ENCODE measurements around the gene PSMA3.
"Not testable (repeated sequence)": the region's sequence is repeated elsewhere in the genome, so short reads cannot be mapped to it uniquely, and the experiment has no call there.

PSMA3 gene

GRCh38 chr14:58244556-58245387, at the start of gene PSMA3:
PSMA3 (plus strand) TSS chr14:58244843; CDS start chr14:58244921, 78 bp downstream.
- peak; percentile 96 to 97 for DNase-seq

- no peak for DNase-seq
These were observed 48.4 kb upstream of the PSMA3 start for GRCh38 chr14:58196198-58196597.

GRCh38 chr14:58198086-58198485, 46.6 kb upstream of the PSMA3 start:
- no peak for DNase-seq

DNA sequence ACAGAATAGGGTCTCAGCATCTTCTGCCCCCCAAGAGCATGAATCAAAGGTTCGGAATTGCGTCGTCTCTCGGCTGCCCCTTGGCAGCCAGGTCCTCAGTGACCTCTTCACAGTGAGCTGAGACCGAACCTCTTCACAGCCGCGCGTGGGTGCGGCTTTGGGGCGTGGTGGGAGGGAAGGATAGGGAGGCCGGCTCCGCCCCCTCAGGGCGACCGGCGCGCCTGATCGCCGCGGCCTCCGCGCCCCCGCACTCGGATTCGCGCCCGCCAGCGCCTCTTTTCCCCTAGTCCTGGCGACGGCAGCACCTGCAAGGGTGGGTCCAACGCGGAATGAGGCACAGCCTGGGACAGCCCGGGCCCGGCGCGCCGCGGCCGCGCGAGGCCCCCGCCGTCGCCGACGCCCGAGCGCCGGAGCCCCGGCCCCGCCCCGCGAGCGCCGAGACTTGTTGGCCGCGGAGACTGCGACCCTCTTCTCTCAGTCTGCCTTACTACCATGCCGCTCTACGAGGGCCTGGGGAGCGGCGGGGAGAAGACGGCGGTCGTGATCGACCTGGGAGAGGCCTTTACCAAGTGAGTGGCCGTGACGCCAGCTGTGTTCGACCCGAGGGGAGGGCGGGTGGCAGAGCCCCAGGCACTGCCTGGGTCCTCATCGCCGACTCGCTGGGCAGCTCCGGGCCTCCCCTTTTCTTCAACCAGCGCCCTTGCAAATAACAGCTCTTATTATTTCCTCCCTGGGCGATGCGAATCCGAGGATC, 44.7 kb upstream of the PSMA3 start, which contains the start of gene ACTR10:
ACTR10 (plus strand) TSS at position 424 of the 754 bp plus-strand sequence; CDS start at position 493, 69 bp downstream.
- peak; percentile 87 to 90 for DNase-seq

GRCh38 chr14:58200480-58200841, 44.2 kb upstream of the PSMA3 start:
- DNase-seq = no peak

- no peak for DNase-seq
These were observed 43.8 kb upstream of the PSMA3 start for GRCh38 chr14:58200846-58201245.

- no peak for DNase-seq
These were observed 31.5 kb upstream of the PSMA3 start for GRCh38 chr14:58213176-58213575.

DNA sequence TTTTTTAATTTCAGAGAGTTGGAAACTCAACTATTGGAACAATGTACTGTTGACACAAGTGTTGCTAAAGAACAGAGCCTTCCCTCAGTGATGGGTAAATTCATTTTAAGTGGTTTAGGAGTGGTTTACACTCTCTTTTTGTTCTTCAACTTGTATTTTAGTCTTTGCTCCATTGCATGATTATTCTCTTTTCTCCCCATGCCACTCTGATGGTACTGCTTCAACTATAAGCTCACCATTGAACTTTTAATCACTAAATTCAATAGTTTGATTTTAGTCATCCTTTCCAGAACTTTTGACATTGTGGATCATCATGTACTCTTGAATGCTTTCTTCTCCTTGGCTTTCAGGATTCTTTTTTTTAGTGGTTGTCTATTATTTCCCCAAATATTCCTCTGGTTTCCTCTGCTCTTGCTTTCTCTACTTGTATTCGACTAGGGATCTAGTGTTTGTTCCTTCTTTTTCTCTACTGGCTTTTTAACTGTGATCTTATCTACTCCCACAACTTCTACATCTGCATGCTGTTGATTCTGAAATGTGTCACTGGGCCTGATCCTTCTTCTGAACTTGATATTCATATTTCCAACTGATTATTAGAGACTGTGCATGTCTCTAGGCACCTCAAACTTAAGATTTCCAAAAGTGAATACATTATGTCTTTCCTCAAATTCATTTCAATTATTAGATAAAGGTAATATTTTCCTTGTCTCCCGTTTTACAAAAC, 29.3 kb upstream of the PSMA3 start:
- DNase-seq = no peak

DNA sequence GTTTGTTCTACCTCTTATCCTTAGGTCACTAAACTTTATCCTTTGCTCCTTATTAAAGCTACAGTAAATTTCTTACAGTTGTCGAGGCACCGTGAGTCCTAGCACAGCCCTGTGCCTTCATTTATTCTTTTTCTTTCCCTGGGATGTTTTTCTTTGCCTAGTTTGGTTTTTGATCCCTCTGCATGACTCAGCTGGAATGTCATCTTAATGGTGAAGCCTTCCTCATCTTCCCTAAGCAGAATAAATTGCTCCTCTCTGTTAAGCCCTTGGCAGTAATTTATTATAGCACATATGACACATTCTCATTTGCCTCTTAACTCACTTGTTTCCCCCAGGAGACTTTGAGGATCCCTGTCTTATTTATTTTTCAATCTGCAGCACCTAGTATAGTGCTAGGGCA, 28.1 kb upstream of the PSMA3 start:
- DNase-seq = no peak

DNA sequence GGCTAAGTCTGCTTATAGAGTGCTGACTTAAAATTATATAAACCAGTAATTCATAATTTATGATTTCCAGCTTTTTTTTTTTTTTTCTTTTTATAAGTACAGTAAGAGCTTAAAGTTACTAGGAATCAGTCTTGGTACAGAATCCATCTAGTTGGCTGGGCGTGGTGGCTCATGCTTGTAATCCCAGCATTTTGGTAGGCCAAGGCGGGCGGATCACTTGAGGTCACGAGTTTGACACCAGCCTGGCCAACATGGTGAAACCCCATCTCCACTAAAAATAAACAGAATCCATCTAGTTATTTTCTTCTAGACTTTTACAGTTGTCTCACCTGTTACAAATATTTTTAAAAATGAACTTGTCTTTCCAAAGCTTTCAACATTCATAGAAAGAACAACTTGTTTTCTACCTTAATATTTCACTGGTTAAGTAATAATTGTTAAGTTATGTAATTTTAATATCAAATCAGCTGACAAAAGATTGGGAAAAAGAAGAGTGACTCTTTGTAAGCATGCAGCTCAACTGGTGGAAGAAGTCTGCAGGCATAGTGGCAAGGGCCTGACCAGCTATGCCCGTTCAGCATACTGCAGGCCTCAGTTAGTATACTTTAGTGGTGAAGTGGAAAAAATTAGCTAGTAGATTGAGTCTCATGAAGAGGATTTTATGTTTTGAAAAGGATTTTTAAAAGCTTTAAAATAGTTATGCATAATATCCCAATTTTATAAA, 17.4 kb upstream of the PSMA3 start:
- DNase-seq = no peak

DNA sequence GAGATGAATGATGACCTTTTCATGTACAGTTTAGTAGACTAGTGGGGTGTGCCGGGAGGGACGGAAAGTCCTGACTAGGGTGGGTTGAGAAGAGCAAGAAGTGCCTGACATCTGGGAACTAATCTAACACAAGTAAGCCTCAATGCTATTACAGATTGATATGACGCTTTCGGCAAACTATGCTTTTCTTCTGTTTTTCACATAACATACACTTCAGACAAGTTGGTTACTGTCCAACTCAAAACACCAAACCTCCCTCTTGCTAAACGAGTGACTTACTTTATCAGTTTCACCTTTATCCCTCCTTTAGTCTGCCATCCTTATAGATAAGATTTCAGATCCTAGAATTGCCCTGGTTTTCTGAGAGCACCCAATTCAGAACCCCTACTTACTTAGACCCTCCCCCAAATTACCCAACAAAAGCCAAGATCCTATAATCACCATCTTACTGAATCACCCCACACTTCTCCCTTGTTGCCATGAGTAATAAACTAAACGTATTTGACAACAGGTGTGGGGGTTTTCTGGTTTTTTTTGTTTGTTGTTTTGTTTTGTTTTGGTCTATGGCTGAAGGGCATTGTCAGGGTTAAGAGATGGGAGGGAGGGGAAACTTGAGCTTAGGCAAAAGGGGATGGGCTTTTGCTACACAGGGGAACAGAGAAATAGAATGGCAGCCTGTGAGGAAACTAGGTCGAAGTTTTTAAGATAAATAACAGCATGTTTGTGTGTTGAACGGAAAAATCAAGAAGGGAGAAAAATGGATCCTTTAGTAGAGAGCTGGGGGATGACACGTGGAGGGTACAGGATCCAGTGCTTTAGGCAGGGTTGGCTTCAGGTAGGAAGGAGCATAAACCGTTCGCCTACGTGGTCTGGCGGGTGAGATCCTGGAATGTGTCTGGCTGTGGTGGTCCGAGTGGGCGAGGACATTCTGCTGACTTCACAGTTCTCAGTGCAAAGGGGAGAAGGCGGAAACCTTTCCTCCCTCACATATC, 6.1 kb upstream of the PSMA3 start:
- DNase-seq = no peak

DNA sequence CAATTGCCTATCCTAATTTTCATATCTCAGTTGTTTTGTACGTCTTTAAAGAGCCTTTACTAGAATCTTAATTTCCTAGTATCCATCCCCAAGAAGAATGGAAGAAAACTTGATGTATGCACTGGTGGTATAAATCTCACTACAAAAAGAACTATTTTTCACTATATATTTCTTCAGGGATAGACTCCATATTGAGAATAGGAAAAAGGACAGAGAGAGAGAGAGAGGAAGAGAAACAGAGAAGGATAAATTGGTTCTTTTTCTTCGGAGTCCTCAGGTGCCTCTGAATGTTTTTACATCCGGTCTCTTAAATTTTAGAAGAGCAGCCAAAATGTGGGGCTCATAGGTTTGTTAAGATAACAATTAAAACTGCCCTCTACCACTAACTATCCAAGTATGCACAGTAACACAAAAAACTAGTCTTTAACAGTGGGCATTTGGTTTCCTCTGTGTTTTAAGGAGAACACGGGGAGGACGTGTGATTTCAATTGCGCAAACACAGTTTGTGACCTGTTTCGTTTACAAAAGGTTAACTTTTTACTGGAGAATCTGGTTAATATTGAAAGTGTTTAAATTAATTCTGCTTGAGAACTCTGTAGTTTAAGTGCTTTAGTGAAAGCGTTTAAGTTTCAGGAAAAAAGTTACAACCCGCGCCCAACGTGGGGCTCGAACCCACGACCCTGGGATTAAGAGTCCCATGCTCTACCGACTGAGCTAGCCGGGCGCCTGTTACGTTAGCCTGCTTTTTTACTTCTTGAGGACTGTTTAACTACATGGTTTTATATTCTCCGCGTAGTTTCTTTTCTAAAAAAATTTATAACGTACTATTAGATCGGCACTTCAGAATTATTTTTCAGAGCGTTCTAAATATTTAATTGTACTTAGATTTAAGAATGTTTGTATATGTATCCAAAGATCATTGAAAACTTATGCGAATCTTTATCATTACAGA, 5.1 kb upstream of the PSMA3 start:
- peak; percentile 42 to 65 for DNase-seq

- DNase-seq = no peak
These were observed 670 bp upstream of the PSMA3 start for GRCh38 chr14:58243790-58244555.

DNA sequence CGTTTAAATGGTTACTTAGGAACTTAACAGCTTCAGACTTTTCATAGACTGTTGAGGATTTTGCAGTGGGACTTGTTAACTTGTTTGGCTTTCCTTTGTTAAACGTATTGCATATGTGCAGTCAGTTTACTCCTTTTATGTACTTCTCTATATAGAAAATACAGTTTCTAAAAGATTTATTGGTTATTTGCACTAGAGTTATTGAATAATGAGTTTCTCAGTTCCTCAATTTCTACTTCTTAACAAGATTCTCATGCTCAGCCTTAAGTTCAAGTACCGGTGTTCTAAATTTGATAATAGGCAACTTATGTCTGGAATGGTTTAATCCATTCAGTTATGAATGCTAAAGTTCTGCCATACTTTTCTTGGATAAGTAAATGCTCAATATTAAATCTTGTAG, 919 bp downstream of the PSMA3 start:
- DNase-seq = no peak

GRCh38 chr14:58249611-58250010, 5.0 kb downstream of the PSMA3 start:
- DNase-seq = no peak

DNA sequence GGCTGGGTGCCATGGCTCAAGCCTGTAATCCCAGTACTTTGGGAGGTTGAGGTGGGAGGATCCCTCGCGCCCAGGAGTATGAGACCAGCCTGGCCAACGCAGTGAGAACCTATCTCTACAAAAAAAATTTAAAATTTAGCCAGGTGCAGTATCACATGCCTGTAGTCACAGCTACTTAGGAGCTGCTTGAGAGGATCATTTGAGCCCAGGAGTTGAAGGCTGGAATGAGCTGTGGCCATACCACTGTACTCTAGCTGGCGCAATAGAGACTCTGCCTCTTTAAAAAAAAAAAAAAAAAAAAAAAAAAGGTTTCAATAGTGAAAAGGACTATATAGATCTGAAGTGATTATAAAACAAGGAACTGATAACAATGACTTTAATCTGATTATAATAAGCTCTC, 13.5 kb downstream of the PSMA3 start:
- no peak for DNase-seq

GRCh38 chr14:58262005-58262404, 17.4 kb downstream of the PSMA3 start:
- not testable (repeated sequence) for DNase-seq

DNA sequence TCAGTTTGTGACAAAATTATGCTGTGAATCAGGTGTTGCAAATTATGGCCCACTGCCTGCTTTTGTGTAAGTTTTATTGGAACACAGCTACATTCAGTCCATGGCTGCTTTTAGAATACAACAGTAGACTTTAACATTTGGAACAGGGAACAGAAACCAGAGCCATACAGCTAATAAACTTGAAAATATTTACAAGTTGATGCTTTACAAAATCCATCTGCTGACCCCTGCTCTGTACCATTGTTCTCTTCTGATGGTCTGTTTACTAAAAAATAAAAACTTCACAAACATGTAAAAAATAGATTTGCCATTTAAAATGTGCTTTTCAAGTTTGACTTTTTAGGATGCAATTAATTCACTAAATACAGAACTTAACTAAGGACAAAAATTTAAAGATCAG, 20.8 kb downstream of the PSMA3 start:
- no peak for DNase-seq

GRCh38 chr14:58270628-58271027, 26.0 kb downstream of the PSMA3 start:
- no peak for DNase-seq
